HG03196 (cell line): Measurements from ENCODE around the gene SPRR2A.
"Not testable (repeated sequence)": the region's sequence is repeated elsewhere in the genome, so short reads cannot be mapped to it uniquely, and the experiment has no call there.

Source experiments
- ATAC-seq: cut with Tn5 transposase; IDR thresholded peaks from one replicate; pipeline ENCODE4 v1.9.1; 2021; ENCODE audit not compliant: unreplicated experiment

Gene SPRR2A

GRCh38 chr1:153025797-153026196 is 31.5 kb downstream of the SPRR2A start:
- no peak for ATAC-seq

GRCh38 chr1:153024413-153024812 is 32.9 kb downstream of the SPRR2A start:
- ATAC-seq, result no peak

- no peak for ATAC-seq
Observed at GRCh38 chr1:153023109-153023508, 34.2 kb downstream of the SPRR2A start.

DNA sequence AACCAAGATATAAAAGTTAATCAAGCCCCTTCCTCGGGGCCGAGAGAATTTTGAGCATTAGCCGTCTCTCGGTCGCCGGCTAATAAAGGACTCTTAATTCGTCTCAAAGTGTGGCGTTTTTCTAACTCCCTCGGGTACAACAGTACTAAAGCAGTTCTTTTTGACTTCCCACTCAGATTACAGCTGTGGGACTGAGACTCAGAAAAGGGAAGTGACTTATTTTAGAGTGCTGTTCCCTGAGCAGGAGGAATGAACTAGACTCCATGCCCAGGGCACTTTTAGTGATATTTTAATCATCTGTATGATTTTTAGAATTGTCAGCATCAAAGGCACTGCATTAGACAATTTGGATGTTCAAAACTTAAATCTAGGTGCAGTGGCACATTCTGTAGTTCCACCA is 35.0 kb downstream of the SPRR2A start:
- not testable (repeated sequence) for ATAC-seq

DNA sequence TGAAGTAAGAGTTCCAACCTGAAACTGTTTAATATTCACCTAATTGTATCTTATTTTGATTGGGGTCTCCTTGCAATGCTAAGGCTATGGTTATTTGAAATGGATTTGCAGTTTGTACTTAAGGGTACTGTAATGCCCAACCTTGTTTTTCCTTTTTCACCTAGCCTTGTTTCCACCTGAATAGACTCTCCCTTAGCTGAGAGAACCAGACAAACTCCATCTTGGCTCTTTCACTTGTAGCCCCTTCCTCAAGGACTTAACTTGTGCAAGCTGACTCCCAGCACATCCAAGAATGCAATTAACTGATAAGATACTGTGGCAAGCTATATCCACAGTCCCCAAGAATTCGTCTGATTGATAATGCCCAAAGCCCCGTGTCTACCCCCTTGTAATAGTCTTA is 35.5 kb downstream of the SPRR2A start:
- not testable (repeated sequence) for ATAC-seq

DNA sequence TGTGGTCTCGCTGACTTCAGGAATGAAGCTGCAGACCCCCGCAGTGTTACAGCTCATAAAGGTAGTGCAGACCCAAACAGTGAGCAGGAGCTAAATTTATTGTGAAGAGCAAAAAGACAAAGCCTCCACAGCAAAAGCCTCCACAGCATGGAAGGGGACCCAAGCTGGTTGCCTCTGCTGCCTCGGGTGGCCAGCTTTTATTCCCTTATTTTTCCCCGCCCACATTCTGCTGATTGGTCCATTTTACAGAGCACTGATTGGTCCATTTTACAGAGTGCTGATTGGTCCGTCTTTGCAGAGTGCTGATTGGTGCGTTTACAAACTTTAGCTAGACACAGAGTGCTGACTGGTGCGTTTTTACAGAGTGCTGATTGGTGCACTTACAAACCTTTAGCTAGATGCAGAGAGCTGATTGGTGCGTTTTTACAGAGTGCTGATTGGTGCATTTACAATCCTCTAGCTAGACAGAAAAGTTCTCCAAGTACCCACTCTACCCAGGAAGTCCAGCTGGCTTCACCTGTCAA is 46.0 kb downstream of the SPRR2A start:
- ATAC-seq, result not testable (repeated sequence)
